K562 (cell line): ENCODE data around the gene ZNF687. TPM values are rescaled to one million over a fixed set of nuclear protein-coding genes. Genes with fewer than 3 reads are reported as not detected.

Experiments used
- CREM ChIP-seq: IDR thresholded peaks from 2 replicates; pipeline ENCODE4 v1.6.1; 2014; ENCODE audit warnings: antibody characterized with exemption, low read depth
- MEIS2 ChIP-seq: fragments of 450-650 bp; IDR thresholded peaks from 2 replicates; pipeline ENCODE4 v1.6.1; 2014; ENCODE audit warnings: mild to moderate bottlenecking; ENCODE audit not compliant: partially characterized antibody
- RBM22 ChIP-seq: fragments of 200-400 bp; formaldehyde crosslinking; IDR thresholded peaks from 2 replicates; pipeline ENCODE4 v1.6.1; 2018; ENCODE audit warnings: low read length, low read depth; ENCODE audit not compliant: poor library complexity, severe bottlenecking
- STAT5A ChIP-seq: IDR thresholded peaks from 2 replicates; pipeline ENCODE4 v1.6.1; 2012; ENCODE audit warnings: low read length, inconsistent platforms, borderline replicate concordance
- ZNF384 ChIP-seq: IDR thresholded peaks from 2 replicates; pipeline ENCODE4 v1.6.1; 2012; ENCODE audit warnings: low read depth, low read length, improper control_type of control experiment
- polyA plus RNA-seq, 8 experiments: library from polyadenylated mRNA; depleted of rRNA in 4 of 8; stranded (reverse) in 5 of 8; unstranded in 3 of 8; fragments of >200 nt; fragmentation: Nextera tagmentation in 2 of 8; fragmentation: Illumina TruSeq in 1 of 8; extraction: Ambion mirVana in 2 of 8; extraction: Trizol in 1 of 8; gene quantifications; 2 replicates each; pipeline versions ENCODE4 v1.2.1 to v1.2.3, GENCODE V29; 2011 to 2014; ENCODE audit warnings: inconsistent platforms in 1 of 8, missing spikeins in 1 of 8
- total RNA-seq, 7 experiments: library from RNA; depleted of rRNA in 6 of 7; stranded (reverse); fragments of >200 nt in 6 of 7; fragmentation: Illumina TruSeq in 2 of 7; extraction: Trizol in 2 of 7; gene quantifications; 2 replicates each; pipeline versions ENCODE4 v1.2.1 to v1.2.3, GENCODE V29; 2011 to 2021; ENCODE audit warnings: low replicate concordance in 1 of 7
- TF ChIP-seq, protein P1 (sequence below), 2 experiments: fragments of 450-650 bp; IDR thresholded peaks; 2 replicates each; pipeline ENCODE4 v1.6.1; 2016
- TF ChIP-seq, protein P2 (sequence below): fragments of 250-450 bp; sonication (Bioruptor Pico); IDR thresholded peaks from 2 replicates; pipeline ENCODE4 v1.4.0; 2020; ENCODE audit warnings: mild to moderate bottlenecking
- TF ChIP-seq, protein P3 (sequence below): fragments of 450-650 bp; formaldehyde crosslinking; IDR thresholded peaks from 2 replicates; pipeline ENCODE4 v1.4.0; 2020; ENCODE audit warnings: mild to moderate bottlenecking, moderate library complexity
- TF ChIP-seq, protein P4 (sequence below): sonication (generic); formaldehyde crosslinking; IDR thresholded peaks from 2 replicates; pipeline ENCODE4 v1.8.1; 2023; ENCODE audit warnings: mild to moderate bottlenecking, missing genetic modification reagents
- TF ChIP-seq, protein P5 (sequence below), 2 experiments: fragments of 450-650 bp; formaldehyde crosslinking in 1 of 2; IDR thresholded peaks; 2 replicates each; pipeline versions ENCODE4 v1.4.0 to v1.6.1; 2014 to 2020; ENCODE audit warnings: mild to moderate bottlenecking in 2 of 2, borderline replicate concordance in 1 of 2, low read depth in 1 of 2

The ZNF687 gene
- total and polyA plus RNA-seq, 9 of the 15 experiments (the other 6 are each of a cell fraction or from before 2014, with no cell fraction given): 0.13 to 26.4 (median 10.6) TPM

DNA sequence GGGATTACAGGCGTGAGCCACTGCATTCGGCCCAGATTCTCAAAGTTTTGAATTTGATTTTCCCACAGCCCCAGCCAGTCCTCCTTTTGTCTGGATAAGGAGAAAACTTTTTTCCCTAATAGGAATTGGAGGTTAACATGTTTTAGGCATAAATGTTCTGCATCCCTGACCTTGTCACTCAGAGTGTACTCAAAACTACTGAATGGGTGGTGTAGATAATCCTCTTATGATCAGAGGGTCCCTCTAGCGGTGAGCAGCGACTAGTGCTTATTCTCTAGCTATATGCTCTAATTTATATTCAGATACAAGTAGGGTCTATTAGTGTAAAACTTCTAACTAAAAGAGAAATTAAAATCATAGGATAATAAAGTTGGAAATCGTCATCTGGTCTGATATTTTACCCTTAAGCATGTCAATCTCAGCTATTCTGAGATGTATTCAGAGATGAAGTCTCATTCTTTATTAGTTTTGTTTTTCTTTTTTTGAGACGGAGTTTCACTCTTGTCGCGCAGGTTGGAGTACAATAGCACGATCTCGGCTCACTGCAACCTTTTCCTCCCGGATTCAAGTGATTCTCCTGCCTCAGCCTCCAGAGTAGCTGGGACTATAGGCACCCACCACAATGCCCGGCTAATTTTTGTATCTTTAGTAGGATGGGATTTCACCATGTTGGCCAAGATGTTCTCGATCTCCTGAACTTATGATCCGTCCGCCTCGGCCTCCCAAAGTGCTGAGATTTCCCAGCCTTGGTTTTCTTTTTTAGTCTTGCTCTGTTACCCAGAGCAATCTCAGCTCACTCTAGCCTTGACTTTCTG is 30.2 kb upstream of the ZNF687 start (continued):
- TF ChIP-seq, protein P1, sequence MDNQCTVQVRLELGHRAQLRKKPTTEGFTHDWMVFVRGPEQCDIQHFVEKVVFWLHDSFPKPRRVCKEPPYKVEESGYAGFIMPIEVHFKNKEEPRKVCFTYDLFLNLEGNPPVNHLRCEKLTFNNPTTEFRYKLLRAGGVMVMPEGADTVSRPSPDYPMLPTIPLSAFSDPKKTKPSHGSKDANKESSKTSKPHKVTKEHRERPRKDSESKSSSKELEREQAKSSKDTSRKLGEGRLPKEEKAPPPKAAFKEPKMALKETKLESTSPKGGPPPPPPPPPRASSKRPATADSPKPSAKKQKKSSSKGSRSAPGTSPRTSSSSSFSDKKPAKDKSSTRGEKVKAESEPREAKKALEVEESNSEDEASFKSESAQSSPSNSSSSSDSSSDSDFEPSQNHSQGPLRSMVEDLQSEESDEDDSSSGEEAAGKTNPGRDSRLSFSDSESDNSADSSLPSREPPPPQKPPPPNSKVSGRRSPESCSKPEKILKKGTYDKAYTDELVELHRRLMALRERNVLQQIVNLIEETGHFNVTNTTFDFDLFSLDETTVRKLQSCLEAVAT (IDR thresholded peaks at IDR 0.05): peak in 1 of 2 experiments; percentile 85; a peak in 2 of 4 replicates
- TF ChIP-seq ZNF384 (peak; percentile 55; the same call in 1 of the 2 replicates), RBM22 (no peak), MEIS2 (peak; percentile 58), CREM (0 out of 2 replicates have a peak, but pooled peaks have one; percentile 38), STAT5A (no peak)
- TF ChIP-seq, protein P2, sequence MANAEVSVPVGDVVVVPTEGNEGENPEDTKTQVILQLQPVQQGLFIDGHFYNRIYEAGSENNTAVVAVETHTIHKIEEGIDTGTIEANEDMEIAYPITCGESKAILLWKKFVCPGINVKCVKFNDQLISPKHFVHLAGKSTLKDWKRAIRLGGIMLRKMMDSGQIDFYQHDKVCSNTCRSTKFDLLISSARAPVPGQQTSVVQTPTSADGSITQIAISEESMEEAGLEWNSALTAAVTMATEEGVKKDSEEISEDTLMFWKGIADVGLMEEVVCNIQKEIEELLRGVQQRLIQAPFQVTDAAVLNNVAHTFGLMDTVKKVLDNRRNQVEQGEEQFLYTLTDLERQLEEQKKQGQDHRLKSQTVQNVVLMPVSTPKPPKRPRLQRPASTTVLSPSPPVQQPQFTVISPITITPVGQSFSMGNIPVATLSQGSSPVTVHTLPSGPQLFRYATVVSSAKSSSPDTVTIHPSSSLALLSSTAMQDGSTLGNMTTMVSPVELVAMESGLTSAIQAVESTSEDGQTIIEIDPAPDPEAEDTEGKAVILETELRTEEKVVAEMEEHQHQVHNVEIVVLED (CRISPR knock-in tag): no peak
- TF ChIP-seq, protein P3, sequence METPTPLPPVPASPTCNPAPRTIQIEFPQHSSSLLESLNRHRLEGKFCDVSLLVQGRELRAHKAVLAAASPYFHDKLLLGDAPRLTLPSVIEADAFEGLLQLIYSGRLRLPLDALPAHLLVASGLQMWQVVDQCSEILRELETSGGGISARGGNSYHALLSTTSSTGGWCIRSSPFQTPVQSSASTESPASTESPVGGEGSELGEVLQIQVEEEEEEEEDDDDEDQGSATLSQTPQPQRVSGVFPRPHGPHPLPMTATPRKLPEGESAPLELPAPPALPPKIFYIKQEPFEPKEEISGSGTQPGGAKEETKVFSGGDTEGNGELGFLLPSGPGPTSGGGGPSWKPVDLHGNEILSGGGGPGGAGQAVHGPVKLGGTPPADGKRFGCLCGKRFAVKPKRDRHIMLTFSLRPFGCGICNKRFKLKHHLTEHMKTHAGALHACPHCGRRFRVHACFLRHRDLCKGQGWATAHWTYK: no peak
- TF ChIP-seq, protein P4, sequence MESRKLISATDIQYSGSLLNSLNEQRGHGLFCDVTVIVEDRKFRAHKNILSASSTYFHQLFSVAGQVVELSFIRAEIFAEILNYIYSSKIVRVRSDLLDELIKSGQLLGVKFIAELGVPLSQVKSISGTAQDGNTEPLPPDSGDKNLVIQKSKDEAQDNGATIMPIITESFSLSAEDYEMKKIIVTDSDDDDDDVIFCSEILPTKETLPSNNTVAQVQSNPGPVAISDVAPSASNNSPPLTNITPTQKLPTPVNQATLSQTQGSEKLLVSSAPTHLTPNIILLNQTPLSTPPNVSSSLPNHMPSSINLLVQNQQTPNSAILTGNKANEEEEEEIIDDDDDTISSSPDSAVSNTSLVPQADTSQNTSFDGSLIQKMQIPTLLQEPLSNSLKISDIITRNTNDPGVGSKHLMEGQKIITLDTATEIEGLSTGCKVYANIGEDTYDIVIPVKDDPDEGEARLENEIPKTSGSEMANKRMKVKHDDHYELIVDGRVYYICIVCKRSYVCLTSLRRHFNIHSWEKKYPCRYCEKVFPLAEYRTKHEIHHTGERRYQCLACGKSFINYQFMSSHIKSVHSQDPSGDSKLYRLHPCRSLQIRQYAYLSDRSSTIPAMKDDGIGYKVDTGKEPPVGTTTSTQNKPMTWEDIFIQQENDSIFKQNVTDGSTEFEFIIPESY (CRISPR knock-in tag): peak; percentile 28; the same call in 1 of the 2 replicates
- TF ChIP-seq, protein P5, sequence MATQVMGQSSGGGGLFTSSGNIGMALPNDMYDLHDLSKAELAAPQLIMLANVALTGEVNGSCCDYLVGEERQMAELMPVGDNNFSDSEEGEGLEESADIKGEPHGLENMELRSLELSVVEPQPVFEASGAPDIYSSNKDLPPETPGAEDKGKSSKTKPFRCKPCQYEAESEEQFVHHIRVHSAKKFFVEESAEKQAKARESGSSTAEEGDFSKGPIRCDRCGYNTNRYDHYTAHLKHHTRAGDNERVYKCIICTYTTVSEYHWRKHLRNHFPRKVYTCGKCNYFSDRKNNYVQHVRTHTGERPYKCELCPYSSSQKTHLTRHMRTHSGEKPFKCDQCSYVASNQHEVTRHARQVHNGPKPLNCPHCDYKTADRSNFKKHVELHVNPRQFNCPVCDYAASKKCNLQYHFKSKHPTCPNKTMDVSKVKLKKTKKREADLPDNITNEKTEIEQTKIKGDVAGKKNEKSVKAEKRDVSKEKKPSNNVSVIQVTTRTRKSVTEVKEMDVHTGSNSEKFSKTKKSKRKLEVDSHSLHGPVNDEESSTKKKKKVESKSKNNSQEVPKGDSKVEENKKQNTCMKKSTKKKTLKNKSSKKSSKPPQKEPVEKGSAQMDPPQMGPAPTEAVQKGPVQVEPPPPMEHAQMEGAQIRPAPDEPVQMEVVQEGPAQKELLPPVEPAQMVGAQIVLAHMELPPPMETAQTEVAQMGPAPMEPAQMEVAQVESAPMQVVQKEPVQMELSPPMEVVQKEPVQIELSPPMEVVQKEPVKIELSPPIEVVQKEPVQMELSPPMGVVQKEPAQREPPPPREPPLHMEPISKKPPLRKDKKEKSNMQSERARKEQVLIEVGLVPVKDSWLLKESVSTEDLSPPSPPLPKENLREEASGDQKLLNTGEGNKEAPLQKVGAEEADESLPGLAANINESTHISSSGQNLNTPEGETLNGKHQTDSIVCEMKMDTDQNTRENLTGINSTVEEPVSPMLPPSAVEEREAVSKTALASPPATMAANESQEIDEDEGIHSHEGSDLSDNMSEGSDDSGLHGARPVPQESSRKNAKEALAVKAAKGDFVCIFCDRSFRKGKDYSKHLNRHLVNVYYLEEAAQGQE (IDR thresholded peaks at IDR 0.05; ENCODE audit: borderline replicate concordance): peak; percentile 66; the same call in 1 of the 2 replicates
- TF ChIP-seq, protein P5 (CRISPR knock-in tag; IDR thresholded peaks at IDR 0.05; ENCODE audit: low read depth): no peak
